Natural killer cell treated with Interleukin-12 subunit alpha and Interleukin-12 subunit beta and Interleukin-15 and Interleukin-18, amount 100 ng/mL, for 72 hours (primary cell): Measurements from ENCODE around the gene OR4D6. TPM values are rescaled to one million over a fixed set of nuclear protein-coding genes. Genes with fewer than 3 reads are reported as not detected.

Source experiments
- ATAC-seq, 2 donors: fragments of 150-1000 bp; cut with Tn5 transposase in 1 of 2; sonication (Bioruptor Pico), chemical (Tn5 transposase) in 1 of 2; 2 replicates each; pipeline ENCODE4 v1.10.0; 2021
- DNase-seq: peaks from one replicate; pipeline ENCODE4 v3.0.0; 2022; ENCODE audit warnings: low spot score
- H3K27ac Mint-ChIP-seq, 2 donors: 1 replicate in 1 of 2; 2 replicates in 1 of 2; pipeline ENCODE4 v1.8.0; 2022; ENCODE audit warnings: mixed read lengths in 2 of 2, mild to moderate bottlenecking in 1 of 2, moderate library complexity in 1 of 2
- H3K27me3 Mint-ChIP-seq, 2 donors: 1 replicate in 1 of 2; 2 replicates in 1 of 2; pipeline ENCODE4 v1.8.0; 2022; ENCODE audit warnings: mixed read lengths in 2 of 2
- H3K36me3 Mint-ChIP-seq: one replicate; pipeline ENCODE4 v1.8.0; 2022; ENCODE audit warnings: mixed read lengths
- H3K4me1 Mint-ChIP-seq, 2 donors: 1 replicate in 1 of 2; 2 replicates in 1 of 2; pipeline ENCODE4 v1.8.0; 2022; ENCODE audit warnings: low read depth in 2 of 2, mixed read lengths in 2 of 2, mild to moderate bottlenecking in 1 of 2
- H3K4me3 Mint-ChIP-seq: one replicate; pipeline ENCODE4 v1.8.0; 2022; ENCODE audit warnings: mixed read lengths
- H3K9me3 Mint-ChIP-seq: 2 replicates; pipeline ENCODE4 v1.8.0; 2022; ENCODE audit warnings: mixed read lengths
- total RNA-seq, 2 donors: library from RNA; stranded (reverse); gene quantifications; one replicate each; pipeline ENCODE4 v1.2.3, GENCODE V29; 2022

OR4D6 gene
- total RNA-seq, 2 donors from 2014 or later: not detected

- ATAC-seq (no peak), DNase-seq (no peak)
- no peaks in the 10 kb centered on the region for H3K9me3 Mint-ChIP-seq
- H3K27me3 Mint-ChIP-seq: peaks cover 18 to 26% of the 10 kb centered on the region in 2 donors
- no peaks in the 10 kb centered on the region for H3K4me1 Mint-ChIP-seq
- no peaks in the 10 kb centered on the region for H3K36me3 Mint-ChIP-seq
- H3K4me3 Mint-ChIP-seq: no peak overlapping the region
- H3K27ac Mint-ChIP-seq: no peak overlapping the region
Observed at GRCh38 chr11:59448484-59448883, 8.3 kb upstream of the OR4D6 start.

GRCh38 chr11:59459916-59460315 lies 3.2 kb downstream of the OR4D6 start:
- Mint-ChIP-seq H3K9me3 (no peaks in the 10 kb centered on the region), H3K27ac (no peak overlapping the region), H3K27me3 (peaks cover 14 to 31% of the 10 kb centered on the region in 2 donors), H3K36me3 (no peaks in the 10 kb centered on the region), H3K4me1 (no peaks in the 10 kb centered on the region), H3K4me3 (no peak overlapping the region)
- DNase-seq (no peak), ATAC-seq (no peak)

GRCh38 chr11:59463190-59463641 lies 6.5 kb downstream of the OR4D6 start:
- no peaks in the 10 kb centered on the region for H3K36me3 Mint-ChIP-seq
- no peak overlapping the region for H3K27ac Mint-ChIP-seq
- no peaks in the 10 kb centered on the region for H3K9me3 Mint-ChIP-seq
- peaks cover 13 to 40% of the 10 kb centered on the region in 2 donors for H3K27me3 Mint-ChIP-seq
- H3K4me1 Mint-ChIP-seq: no peaks in the 10 kb centered on the region
- H3K4me3 Mint-ChIP-seq: no peak overlapping the region
- DNase-seq: no peak
- peak in 1 of 2 donors; percentile 53 for ATAC-seq

GRCh38 chr11:59473015-59473414 lies 16.3 kb downstream of the OR4D6 start, which contains the start of gene OR4D10:
Gene OR4D10 (plus strand): TSS chr11:59473315. CDS start chr11:59477430, 4,115 bp downstream.
- Mint-ChIP-seq H3K9me3 (no peaks in the 10 kb centered on the region), H3K4me3 (no peak within 1 kb of the TSS), H3K4me1 (peaks cover 0 to 3% of the 10 kb centered on the region in 2 donors), H3K36me3 (no peaks in the 10 kb centered on the region), H3K27ac (no peak within 1 kb of the TSS), H3K27me3 (peaks cover 13 to 31% of the 10 kb centered on the region in 2 donors)
- no peak for DNase-seq
- no peak for ATAC-seq

GRCh38 chr11:59475176-59475575 lies 18.4 kb downstream of the OR4D6 start:
- H3K36me3 Mint-ChIP-seq: no peaks in the 10 kb centered on the region
- no peak overlapping the region for H3K4me3 Mint-ChIP-seq
- no peak for ATAC-seq
- peaks cover 16 to 33% of the 10 kb centered on the region in 2 donors for H3K27me3 Mint-ChIP-seq
- peaks cover 0 to 3% of the 10 kb centered on the region in 2 donors for H3K4me1 Mint-ChIP-seq
- no peak overlapping the region for H3K27ac Mint-ChIP-seq
- DNase-seq: no peak
- H3K9me3 Mint-ChIP-seq: no peaks in the 10 kb centered on the region

- no peak overlapping the region for H3K4me3 Mint-ChIP-seq
- H3K9me3 Mint-ChIP-seq: no peaks in the 10 kb centered on the region
- peaks cover 0 to 3% of the 10 kb centered on the region in 2 donors for H3K4me1 Mint-ChIP-seq
- H3K27me3 Mint-ChIP-seq: peaks cover 12 to 22% of the 10 kb centered on the region in 2 donors
- DNase-seq (no peak), ATAC-seq (no peak)
- no peak overlapping the region for H3K27ac Mint-ChIP-seq
- no peaks in the 10 kb centered on the region for H3K36me3 Mint-ChIP-seq
Observed at GRCh38 chr11:59479906-59480305, 23.1 kb downstream of the OR4D6 start.

- peaks cover 10 to 17% of the 10 kb centered on the region in 2 donors for H3K27me3 Mint-ChIP-seq
- no peak for ATAC-seq
- H3K36me3 Mint-ChIP-seq: no peaks in the 10 kb centered on the region
- peaks cover 0 to under 1% of the 10 kb centered on the region in 2 donors for H3K4me1 Mint-ChIP-seq
- H3K27ac Mint-ChIP-seq: no peak overlapping the region
- H3K9me3 Mint-ChIP-seq: no peaks in the 10 kb centered on the region
- no peak for DNase-seq
- no peak overlapping the region for H3K4me3 Mint-ChIP-seq
Observed at GRCh38 chr11:59480359-59480758, 23.6 kb downstream of the OR4D6 start.

- DNase-seq (no peak), ATAC-seq (no peak)
- Mint-ChIP-seq H3K36me3 (no peaks in the 10 kb centered on the region), H3K4me1 (no peaks in the 10 kb centered on the region), H3K9me3 (no peaks in the 10 kb centered on the region), H3K4me3 (no peak overlapping the region), H3K27ac (no peak overlapping the region), H3K27me3 (peaks cover 18 to 42% of the 10 kb centered on the region in 2 donors)
Observed at GRCh38 chr11:59501931-59502330, 45.2 kb downstream of the OR4D6 start.

GRCh38 chr11:59503276-59503675 lies 46.5 kb downstream of the OR4D6 start, which contains the start of gene OR4D11:
Gene OR4D11 (plus strand): TSS chr11:59503576. CDS start chr11:59503576, 0 bp downstream.
- Mint-ChIP-seq H3K27me3 (peaks cover 18 to 37% of the 10 kb centered on the region in 2 donors), H3K9me3 (no peaks in the 10 kb centered on the region), H3K36me3 (no peaks in the 10 kb centered on the region), H3K27ac (no peak within 1 kb of the TSS), H3K4me1 (no peaks in the 10 kb centered on the region), H3K4me3 (no peak within 1 kb of the TSS)
- DNase-seq: no peak
- ATAC-seq: no peak

Other genes starting within 250 kb of the OR4D6 start
- gene MPEG1, start 244.0 kb upstream of the OR4D6 start, total RNA-seq: under 1 TPM in 1 of 2 donors, not detected in 1; 0.11 TPM
- not detected for gene OR5AN1, start 98.1 kb upstream of the OR4D6 start, total RNA-seq
- not detected for gene OR5A2, start 30.5 kb upstream of the OR4D6 start, total RNA-seq
- gene OR5A1, start 20.5 kb upstream of the OR4D6 start, total RNA-seq: not detected
- gene OR4D10, start 16.4 kb downstream of the OR4D6 start, total RNA-seq: not detected
- not detected for gene OR4D11, start 46.6 kb downstream of the OR4D6 start, total RNA-seq
- not detected for gene OR4D9, start 54.6 kb downstream of the OR4D6 start, total RNA-seq
- 10 to 100 TPM; 40.5 to 45.2 TPM for gene OSBP, start 158.8 kb downstream of the OR4D6 start, total RNA-seq
- 10 to 100 TPM; 50.5 to 62.9 TPM for gene PATL1, start 212.1 kb downstream of the OR4D6 start, total RNA-seq